Activated naive CD8-positive, alpha-beta T cell (primary cell): ENCODE data around the gene PGC.

Experiments used
- H3K27ac Mint-ChIP-seq: one replicate; pipeline ENCODE4 v1.8.0; 2021; ENCODE audit warnings: mixed read lengths
- H3K27me3 Mint-ChIP-seq: one replicate; pipeline ENCODE4 v1.8.0; 2021; ENCODE audit warnings: mixed read lengths
- H3K36me3 Mint-ChIP-seq: one replicate; pipeline ENCODE4 v1.8.0; 2021; ENCODE audit warnings: mixed read lengths
- H3K4me1 Mint-ChIP-seq: one replicate; pipeline ENCODE4 v1.8.0; 2021; ENCODE audit warnings: low read depth, mixed read lengths
- H3K4me3 Mint-ChIP-seq: one replicate; pipeline ENCODE4 v1.8.0; 2021; ENCODE audit warnings: mild to moderate bottlenecking, mixed read lengths
- H3K9me3 Mint-ChIP-seq: one replicate; pipeline ENCODE4 v1.8.0; 2021; ENCODE audit warnings: low read depth, mixed read lengths

The PGC gene

DNA sequence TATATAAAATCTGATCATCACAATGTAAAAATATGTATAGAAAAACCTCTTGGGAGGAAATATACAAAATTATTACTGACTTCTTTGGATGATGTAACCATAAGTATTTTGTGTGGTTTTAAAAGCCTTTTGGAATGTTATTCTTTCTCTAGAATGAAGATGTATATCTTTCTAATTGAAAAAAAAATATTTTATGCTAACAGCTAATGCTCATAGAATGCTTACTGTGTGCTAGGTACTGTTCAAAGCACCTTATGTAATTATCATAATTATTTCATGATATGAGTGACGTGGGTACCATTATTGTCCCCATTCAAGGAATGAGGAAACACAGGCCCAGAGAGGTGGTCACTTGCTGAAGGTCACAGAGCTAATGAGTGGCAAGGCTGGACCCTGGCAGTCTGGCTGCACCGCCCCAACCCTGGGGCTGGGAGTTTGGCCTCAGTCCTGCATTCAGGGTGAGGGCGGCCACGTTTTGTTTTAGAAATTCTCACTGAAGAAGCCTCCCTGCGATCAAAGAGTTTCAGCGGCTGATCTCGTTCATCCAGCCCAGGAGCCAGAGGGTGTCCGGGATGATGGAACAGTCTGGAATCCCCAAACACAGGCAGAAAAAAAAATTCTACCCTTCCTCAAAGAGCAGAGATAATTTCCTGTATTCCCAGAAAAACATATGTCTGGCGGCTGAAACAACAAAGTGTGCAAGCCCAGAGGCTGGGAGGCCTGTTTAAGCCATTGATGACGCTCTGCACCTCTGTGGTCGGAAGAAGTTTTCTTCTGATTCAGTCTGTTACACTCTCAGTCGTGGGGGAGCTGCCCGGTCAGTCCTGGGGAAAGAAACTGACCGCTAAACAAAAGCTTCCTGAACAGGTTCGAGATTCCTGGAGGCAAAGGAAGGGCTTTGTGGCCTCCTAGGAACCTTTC lies 49.1 kb downstream of the PGC start:
- no peak overlapping the region for H3K4me3 Mint-ChIP-seq
- no peak overlapping the region for H3K27ac Mint-ChIP-seq
- no peaks in the 10 kb centered on the region for H3K36me3 Mint-ChIP-seq
- no peaks in the 10 kb centered on the region for H3K4me1 Mint-ChIP-seq
- H3K27me3 Mint-ChIP-seq = no peaks in the 10 kb centered on the region
- no peaks in the 10 kb centered on the region for H3K9me3 Mint-ChIP-seq

DNA sequence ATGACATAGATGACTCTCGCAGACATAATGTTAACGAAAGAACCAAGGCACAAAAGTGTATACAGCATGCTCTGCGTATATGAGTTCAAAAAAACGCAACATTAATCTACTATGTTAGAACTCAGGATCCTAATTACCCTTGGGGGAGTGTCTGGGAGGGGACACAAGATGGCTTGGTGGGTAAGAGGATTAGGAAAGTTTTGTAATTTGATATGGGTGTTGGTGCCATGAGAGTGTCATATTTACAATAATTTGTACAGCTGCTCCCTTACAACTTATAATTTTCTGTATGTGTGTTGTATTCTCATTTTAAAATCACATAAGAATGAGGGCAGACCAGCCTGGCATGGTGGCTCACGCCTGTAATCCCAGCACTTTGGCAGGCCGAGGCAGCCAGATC lies 50.4 kb downstream of the PGC start:
- no peaks in the 10 kb centered on the region for H3K9me3 Mint-ChIP-seq
- no peak overlapping the region for H3K27ac Mint-ChIP-seq
- no peaks in the 10 kb centered on the region for H3K4me1 Mint-ChIP-seq
- H3K27me3 Mint-ChIP-seq = no peaks in the 10 kb centered on the region
- H3K36me3 Mint-ChIP-seq = no peaks in the 10 kb centered on the region
- no peak overlapping the region for H3K4me3 Mint-ChIP-seq

DNA sequence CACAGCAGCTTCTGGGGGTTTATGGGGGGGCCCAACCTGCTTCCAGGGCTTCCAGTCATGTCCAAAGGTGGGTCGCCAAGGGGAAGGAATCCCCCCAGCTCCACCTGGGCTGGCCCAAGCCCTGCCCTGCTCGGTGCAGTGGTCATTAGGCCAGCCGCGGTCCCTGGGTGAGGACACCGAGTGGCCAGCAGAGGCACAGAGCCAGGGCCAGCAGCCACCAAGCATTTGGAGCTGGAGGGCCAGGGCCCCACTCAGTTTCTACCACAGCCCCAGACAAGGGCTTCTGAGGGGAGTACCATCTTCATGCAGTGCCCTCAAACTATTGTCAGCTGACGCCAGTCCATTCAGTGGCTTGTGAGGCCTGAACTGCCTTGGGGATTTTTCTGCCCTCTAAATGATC lies 51.4 kb downstream of the PGC start:
- no peaks in the 10 kb centered on the region for H3K4me1 Mint-ChIP-seq

DNA sequence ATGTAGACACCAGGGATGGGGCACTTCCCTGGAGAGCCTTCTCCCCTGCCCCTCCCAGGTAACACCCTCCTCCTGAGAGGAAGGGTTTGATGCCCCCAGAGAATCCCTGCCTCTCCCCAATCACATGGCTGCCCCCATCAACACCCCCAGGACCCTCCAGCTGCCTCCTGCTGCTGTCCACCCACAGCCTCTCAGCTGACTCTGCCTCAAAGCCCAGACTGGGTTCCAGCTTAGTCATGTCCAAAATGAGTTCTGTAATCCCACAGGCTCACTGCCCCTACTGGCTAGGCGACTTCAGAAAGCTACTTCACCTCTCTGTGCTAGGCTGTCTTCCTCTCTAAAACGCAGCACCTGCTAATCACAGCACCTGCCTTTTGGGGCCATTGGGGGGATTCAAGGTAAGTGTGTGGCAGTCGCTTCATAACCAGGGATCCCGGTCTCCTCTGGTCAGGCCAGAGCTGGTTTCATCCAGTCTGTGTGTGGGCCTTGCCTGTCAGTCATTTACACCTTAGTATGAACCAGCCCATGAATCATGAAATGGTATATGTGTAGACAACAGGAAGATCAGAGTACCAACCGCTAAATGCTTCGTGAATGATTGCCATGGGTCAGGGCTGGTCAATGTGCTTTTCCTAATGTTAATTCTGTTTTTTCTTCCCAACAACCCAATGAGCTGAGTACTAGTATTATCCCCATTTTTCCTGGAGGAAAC lies 52.2 kb downstream of the PGC start:
- Mint-ChIP-seq H3K36me3 (no peaks in the 10 kb centered on the region), H3K9me3 (no peaks in the 10 kb centered on the region), H3K4me3 (no peak overlapping the region), H3K27ac (no peak overlapping the region), H3K4me1 (no peaks in the 10 kb centered on the region), H3K27me3 (no peaks in the 10 kb centered on the region)

More for the DNA sequence above, 51.4 kb downstream of the PGC start:
- Mint-ChIP-seq H3K4me3 (no peak overlapping the region), H3K9me3 (no peaks in the 10 kb centered on the region), H3K36me3 (no peaks in the 10 kb centered on the region), H3K27me3 (no peaks in the 10 kb centered on the region), H3K27ac (no peak overlapping the region)

DNA sequence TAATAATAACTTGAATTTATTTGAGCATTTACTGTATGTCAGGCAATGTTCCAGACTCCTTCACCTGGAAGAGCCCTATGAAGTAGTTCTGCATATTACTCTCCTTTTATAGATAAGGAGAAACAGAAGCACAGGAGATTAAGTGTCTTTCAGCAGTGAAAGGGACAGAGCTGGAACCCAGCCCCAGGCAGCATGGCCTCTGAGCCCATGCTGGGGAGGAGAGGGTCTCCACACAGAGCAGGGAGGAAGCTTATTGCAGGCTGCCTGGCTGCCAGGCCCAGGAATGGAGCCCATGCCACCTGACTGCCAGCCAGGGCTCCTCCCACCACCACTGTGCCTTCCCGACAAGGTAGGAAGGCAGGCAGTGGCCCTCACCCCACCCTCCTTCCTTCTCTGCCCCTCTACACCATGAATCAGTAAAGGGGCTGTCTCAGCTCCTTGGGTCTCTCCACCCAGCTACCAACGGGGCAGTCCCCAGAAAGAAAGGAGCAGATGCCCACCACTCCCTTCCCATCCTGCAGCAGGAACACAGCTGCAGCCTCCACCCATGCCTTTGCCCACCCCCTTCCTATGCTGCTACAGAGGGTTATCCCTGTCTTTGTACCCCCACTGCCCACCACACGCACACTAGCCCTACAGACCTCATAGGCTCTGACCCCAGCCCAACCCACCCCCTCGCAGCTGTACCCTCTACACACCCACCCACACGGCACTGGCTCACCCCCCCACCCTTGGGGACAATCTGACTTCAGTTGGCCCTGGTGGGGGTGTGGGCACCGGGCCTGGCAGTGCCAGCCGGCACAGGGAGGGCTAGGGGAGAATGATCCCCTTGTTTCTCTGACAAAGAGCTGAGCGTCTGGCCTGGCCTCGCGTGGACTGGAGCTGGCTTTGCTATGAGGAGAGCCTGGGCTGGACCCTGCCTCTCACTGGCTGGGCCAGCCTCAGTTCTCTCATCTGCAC lies 53.6 kb downstream of the PGC start:
- no peak overlapping the region for H3K27ac Mint-ChIP-seq
- no peaks in the 10 kb centered on the region for H3K9me3 Mint-ChIP-seq
- no peak overlapping the region for H3K4me3 Mint-ChIP-seq
- no peaks in the 10 kb centered on the region for H3K36me3 Mint-ChIP-seq
- H3K4me1 Mint-ChIP-seq = no peaks in the 10 kb centered on the region
- H3K27me3 Mint-ChIP-seq = no peaks in the 10 kb centered on the region

DNA sequence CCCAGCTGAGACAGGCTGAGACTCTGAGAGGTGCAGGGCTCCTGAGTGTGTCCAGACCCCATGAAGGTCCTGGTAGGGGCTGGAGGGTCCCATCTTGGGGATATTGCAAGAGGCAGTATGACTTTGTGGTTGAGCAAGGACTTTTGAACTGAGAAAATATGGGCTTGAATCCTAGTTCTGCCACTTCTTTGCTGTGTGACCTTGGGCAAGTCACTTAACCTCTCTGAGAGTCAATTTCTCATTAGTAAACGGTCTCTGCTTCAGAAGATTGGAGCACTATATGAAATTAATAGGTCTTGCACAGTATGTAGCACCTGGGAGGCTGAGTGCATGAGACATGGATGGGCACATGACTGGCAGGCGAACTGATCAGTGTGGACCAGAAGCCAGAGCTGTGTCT lies 54.5 kb downstream of the PGC start:
- Mint-ChIP-seq H3K27me3 (no peaks in the 10 kb centered on the region), H3K4me3 (no peak overlapping the region), H3K27ac (no peak overlapping the region), H3K9me3 (no peaks in the 10 kb centered on the region), H3K36me3 (no peaks in the 10 kb centered on the region), H3K4me1 (no peaks in the 10 kb centered on the region)

DNA sequence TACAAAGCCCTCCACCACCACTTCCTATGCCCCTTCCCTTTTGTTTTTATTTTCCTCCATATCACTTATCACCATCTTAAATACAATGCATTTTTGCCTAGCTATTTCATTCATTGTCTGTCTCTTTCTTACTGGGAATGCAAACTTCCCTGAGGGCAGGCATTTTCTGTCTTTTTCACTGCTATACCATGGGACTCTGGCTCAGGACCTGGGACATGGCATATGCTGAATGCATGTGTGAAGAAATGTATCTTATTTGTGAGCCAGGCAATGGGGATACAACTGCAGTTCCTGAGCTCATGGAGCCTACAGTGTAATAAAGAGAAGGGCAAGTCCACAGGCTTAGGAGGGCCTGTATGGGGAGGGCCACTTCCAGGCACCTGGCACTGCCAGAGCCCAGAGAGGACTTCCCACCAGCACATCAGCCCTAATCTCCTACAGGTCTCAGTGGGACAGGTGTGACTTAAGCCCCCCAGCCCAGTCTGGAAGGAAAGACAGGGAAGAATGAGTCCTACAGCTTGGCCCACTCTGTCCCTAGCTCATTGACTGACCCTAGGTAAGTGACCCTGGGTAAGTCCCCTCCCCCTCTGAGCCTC lies 55.0 kb downstream of the PGC start:
- no peak overlapping the region for H3K27ac Mint-ChIP-seq
- H3K27me3 Mint-ChIP-seq = no peaks in the 10 kb centered on the region
- H3K4me3 Mint-ChIP-seq = no peak overlapping the region
- no peaks in the 10 kb centered on the region for H3K36me3 Mint-ChIP-seq
- H3K9me3 Mint-ChIP-seq = no peaks in the 10 kb centered on the region
- H3K4me1 Mint-ChIP-seq = no peaks in the 10 kb centered on the region

DNA sequence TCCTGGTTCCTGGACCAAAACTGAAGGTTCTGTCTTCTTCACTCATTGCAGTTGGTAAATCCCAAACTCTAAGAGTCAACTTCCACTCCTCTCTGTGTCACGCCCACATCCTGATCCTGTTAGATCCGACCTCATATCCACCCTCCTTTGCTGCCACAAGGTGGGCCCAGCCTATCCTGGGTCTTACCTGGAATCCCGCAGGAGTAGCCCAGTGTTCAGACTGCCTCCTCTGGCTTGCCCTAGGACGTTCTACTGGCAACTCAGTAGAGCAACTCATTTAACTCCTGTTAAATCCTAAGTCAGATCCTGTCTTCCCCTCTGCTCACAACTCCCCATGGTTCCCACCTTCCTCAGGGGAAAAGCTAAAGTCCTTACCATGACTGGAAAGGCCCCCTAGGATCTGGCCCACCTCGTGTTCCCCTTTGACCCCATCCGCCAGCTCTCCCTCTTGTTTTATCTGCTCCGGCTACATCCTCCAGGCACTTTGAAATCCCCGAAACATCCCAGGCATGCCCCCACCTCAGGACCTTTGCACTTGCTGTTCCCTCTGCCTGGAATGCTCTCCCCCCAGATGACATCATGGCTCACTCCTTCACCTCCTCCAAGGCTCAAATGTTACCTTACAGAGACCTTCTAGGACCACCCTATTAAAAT lies 55.6 kb downstream of the PGC start:
- no peak overlapping the region for H3K27ac Mint-ChIP-seq
- no peaks in the 10 kb centered on the region for H3K9me3 Mint-ChIP-seq
- H3K4me3 Mint-ChIP-seq = no peak overlapping the region
- H3K36me3 Mint-ChIP-seq = no peaks in the 10 kb centered on the region
- no peaks in the 10 kb centered on the region for H3K4me1 Mint-ChIP-seq
- no peaks in the 10 kb centered on the region for H3K27me3 Mint-ChIP-seq

DNA sequence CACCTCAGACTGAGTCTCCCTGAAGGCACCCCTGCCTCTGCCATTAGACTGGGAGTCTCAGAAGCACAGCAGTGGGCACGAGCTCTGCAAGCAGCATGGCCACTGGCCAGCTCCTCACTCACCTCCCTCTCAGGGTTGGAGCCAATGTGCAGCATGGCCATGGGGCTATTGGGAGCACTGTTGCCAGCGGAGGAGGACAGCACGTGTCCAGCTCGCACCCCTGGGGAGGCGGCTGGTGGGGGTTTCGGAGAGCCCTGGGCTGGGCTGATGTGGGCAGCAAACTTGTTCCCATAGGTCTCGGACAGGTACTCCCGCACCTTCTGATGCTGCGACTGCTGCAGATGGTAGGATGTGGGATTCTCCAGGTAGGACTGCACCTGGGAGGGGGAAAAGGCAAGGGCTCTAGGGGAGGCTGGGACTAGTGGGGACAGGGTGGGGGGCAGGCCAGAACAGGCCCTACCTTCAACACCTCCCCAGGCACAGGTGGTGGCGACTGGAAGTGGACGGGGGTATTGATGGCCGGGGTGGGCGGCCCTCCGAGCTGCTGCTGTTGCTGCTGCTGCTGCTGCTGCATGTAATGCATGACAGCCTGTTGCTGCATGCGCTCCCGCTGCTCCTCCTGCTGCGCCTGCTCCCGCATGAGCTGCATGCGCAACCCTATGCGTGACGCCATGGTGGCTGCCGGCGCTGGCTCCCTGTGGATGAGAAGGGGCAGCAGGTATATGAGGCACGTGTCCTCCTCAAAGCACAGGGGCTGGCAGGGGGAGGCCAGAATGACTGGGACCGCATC lies 56.5 kb downstream of the PGC start:
- H3K4me1 Mint-ChIP-seq = no peaks in the 10 kb centered on the region
- no peak overlapping the region for H3K4me3 Mint-ChIP-seq
- H3K36me3 Mint-ChIP-seq = no peaks in the 10 kb centered on the region

DNA sequence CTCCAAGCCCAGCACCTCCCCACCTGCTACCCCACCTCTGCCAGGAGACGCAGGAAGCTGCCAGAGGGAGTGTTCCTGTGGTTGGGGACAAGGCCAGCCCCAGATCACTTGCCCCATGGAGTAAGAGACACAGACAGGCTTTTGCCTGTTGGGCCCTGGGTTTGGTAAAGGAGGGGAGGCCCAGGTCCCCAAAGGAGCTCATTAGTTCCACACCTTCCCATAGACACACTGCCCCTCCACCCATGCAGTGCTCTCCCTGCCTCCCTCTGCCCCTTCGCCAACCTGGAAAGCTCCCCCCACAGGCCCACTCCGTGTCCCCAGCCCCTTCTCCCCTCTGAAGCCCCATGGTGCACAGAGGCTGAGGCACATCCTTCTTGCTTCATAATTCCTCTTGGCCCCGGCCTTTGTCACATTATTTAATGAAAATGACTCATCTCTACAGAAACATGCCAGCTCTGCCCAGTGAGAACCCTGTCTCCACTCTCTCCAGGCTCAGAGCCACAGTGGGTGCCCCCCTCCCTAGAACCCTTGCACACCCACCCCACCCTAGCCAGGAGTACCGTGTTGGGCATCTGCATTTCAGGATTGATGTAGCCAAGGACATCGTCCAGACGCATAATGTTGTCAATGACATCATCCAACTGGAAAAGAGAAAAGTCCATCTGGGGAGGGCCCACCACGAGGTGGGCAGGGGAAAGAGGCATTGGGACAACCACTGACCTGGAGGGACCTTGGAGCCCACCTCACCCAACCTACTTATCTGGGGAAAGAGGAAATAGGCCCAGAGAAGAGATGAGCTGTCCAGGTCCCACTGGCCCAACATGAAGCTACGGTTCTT lies 57.8 kb downstream of the PGC start:
- Mint-ChIP-seq H3K27ac (no peak overlapping the region), H3K4me1 (no peaks in the 10 kb centered on the region), H3K4me3 (no peak overlapping the region), H3K36me3 (no peaks in the 10 kb centered on the region), H3K27me3 (no peaks in the 10 kb centered on the region), H3K9me3 (no peaks in the 10 kb centered on the region)

More for the DNA sequence above, 56.5 kb downstream of the PGC start:
- Mint-ChIP-seq H3K27me3 (no peaks in the 10 kb centered on the region), H3K9me3 (no peaks in the 10 kb centered on the region), H3K27ac (no peak overlapping the region)

DNA sequence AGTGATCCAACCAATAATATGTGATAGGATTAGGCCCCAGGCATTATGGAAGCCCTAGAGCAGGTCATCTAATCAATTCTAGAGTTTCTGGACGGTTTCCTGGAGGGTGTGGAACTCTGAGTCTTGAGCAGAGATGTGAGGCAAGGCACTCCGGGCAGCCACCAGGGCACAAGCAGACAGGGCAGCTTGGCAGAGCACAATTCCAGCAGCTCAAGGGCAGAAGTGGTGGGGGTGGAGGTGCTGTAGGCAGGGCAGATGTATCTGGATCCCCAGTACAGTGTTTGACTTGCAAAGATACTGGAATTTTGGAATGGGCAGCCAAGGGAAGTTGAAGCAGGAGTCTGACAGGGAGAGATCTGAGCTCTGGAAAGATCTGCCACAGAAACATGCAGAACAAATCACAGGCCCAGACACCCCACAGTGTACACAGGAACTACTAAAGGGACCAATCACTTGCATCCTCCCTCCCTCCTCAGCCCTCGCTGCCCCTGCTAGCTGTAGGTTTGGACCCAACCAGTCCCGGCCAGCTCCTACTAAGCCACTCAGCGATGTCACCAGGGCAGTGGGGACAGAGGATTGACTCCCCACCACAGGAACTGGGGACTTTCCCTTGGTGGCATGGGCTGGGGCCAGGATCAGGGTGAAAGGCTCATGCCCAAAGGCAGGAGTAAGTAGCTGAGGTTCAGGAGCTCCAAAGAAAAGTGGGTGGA lies 58.8 kb downstream of the PGC start:
- Mint-ChIP-seq H3K27ac (no peak overlapping the region), H3K27me3 (no peaks in the 10 kb centered on the region)

DNA sequence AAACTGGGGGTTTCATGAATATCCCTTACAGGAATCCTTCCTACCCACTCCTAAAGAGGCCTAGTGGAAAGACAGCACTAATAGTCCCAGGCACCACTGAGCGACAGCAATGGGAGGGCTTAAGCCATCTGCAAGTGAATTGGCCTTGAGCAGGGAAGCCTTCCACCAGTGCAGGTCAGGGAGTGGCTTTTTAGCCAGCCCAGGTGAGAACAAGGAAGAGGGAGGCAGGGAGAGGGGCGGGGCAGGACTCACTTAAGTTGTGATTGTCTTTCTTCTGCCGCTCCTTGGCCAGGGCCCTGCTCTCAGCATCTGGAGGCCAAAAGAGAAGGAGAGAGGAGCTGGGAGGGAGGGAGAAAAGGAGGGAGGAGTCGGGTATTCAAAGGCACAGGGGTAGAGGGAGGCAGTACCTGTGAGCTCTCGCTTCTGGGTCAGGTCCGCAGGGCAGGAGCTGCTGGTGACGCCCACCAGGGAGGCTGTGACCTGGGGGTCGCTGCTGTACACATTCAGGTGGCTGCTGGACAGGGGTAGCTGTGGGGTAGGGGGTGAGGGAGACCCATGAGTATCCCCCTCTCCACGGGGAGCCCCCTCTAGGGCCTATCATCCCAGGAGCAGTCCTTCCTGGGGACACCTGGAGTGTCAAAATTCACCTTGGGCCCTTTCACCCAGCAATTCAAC lies 59.6 kb downstream of the PGC start:
- Mint-ChIP-seq H3K9me3 (no peaks in the 10 kb centered on the region), H3K4me1 (peaks cover 4% of the 10 kb centered on the region), H3K27me3 (no peaks in the 10 kb centered on the region), H3K36me3 (no peaks in the 10 kb centered on the region), H3K27ac (no peak overlapping the region), H3K4me3 (no peak overlapping the region)

More for the DNA sequence above, 58.8 kb downstream of the PGC start:
- H3K9me3 Mint-ChIP-seq = no peaks in the 10 kb centered on the region
- H3K4me3 Mint-ChIP-seq = no peak overlapping the region
- no peaks in the 10 kb centered on the region for H3K36me3 Mint-ChIP-seq
- peaks cover 2% of the 10 kb centered on the region for H3K4me1 Mint-ChIP-seq
